Body of pancreas (tissue), 4 donors: ENCODE results near the gene ELP4.

Source experiments
- POLR2A ChIP-seq, 3 donors: fragments of 450-650 bp; IDR thresholded peaks; one replicate each; pipeline ENCODE4 v1.6.1; 2016; ENCODE audit warnings: antibody characterized with exemption in 3 of 3, mild to moderate bottlenecking in 2 of 3
- TF ChIP-seq, protein P1 (sequence below), 7 experiments: fragments of 450-650 bp in 4 of 7; fragments of 200-600 bp in 3 of 7; sonication (generic) in 3 of 7; IDR thresholded peaks; one replicate each; pipeline ENCODE4 v1.5.1; 2016 to 2019; ENCODE audit warnings: antibody characterized with exemption in 7 of 7

DNA sequence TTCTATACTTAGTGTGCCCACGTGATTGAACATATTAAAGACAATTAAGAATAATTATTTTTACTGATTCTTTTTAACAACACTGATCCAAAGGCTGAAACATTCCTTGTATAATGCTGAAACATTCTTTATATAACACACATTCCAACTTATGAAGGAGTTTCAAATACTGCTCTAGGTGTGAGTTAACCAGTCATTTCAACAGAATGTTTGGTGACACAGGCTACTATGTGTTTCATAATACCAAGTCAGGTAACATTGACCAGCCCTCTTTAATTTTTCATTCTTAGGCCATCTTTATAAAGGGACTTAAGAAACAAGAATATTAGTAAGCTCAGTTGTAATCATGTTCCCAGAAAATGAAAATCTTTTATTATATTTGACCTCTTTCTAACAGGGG is 136.6 kb downstream of the ELP4 start:
- TF ChIP-seq, protein P1, sequence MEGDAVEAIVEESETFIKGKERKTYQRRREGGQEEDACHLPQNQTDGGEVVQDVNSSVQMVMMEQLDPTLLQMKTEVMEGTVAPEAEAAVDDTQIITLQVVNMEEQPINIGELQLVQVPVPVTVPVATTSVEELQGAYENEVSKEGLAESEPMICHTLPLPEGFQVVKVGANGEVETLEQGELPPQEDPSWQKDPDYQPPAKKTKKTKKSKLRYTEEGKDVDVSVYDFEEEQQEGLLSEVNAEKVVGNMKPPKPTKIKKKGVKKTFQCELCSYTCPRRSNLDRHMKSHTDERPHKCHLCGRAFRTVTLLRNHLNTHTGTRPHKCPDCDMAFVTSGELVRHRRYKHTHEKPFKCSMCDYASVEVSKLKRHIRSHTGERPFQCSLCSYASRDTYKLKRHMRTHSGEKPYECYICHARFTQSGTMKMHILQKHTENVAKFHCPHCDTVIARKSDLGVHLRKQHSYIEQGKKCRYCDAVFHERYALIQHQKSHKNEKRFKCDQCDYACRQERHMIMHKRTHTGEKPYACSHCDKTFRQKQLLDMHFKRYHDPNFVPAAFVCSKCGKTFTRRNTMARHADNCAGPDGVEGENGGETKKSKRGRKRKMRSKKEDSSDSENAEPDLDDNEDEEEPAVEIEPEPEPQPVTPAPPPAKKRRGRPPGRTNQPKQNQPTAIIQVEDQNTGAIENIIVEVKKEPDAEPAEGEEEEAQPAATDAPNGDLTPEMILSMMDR (IDR thresholded peaks at IDR 0.05): no peak
- TF ChIP-seq POLR2A (IDR thresholded peaks at IDR 0.05): no peak
